Measurements from ENCODE around the gene PSTPIP1.
A peak's percentile ranks its signal among the peaks of the same experiment; 100 is the strongest.

Gene PSTPIP1

DNA sequence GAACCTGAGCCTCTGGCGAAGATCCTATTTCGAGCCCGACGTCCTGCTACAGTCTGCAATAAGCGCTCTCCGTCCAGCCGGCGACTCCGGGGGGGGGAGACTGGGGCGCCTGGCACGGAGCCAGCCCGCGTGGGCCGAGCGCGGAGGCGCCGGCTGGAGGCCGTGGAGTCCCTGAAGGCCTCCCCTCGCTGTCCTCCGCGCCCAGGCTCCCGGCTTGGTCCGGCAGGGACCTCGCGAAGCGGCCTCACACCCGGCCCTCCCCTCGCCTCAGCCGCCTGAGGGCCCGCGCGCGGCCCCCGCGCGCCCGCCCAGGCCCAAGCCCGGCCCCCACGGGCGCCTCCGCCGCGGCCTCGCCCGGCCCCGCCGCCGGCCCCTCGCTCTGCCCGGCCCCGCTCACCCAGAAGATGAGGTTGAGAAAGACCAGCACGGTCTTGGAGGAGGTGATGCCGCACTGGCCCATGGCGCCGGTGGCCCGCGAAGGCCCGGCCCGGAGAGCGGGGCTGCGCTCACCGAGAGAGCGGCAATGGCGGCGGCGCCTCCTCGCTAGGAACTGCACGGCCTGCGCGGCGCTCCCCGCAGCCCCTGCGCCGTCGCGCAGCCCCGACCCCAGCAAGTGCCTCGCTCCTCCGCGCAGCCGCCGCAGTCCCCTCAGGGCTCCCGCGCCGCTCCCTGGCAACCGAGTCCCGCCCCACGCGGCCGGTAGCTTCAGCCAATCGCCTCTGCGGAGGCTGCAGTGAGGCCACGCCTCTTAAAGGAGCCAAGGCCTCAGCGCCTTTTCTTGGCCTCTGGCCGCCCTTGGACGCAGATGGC is 75.8 kb downstream of the PSTPIP1 start, which contains the start of gene TSPAN3:
TSS of gene TSPAN3 (minus strand) at position 615 of the 810 bp plus-strand sequence. CDS start at position 460, 155 bp downstream.
- H3F3A ChIP-seq (ENCODE audit: low read depth) = no peaks in the 10 kb centered on the region
- TF ChIP-seq, protein P1, sequence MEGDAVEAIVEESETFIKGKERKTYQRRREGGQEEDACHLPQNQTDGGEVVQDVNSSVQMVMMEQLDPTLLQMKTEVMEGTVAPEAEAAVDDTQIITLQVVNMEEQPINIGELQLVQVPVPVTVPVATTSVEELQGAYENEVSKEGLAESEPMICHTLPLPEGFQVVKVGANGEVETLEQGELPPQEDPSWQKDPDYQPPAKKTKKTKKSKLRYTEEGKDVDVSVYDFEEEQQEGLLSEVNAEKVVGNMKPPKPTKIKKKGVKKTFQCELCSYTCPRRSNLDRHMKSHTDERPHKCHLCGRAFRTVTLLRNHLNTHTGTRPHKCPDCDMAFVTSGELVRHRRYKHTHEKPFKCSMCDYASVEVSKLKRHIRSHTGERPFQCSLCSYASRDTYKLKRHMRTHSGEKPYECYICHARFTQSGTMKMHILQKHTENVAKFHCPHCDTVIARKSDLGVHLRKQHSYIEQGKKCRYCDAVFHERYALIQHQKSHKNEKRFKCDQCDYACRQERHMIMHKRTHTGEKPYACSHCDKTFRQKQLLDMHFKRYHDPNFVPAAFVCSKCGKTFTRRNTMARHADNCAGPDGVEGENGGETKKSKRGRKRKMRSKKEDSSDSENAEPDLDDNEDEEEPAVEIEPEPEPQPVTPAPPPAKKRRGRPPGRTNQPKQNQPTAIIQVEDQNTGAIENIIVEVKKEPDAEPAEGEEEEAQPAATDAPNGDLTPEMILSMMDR (conservative IDR thresholded peaks at IDR 0.05; ENCODE audit: low read length) = no peak
- TF ChIP-seq EZH2phosphoT487 (IDR thresholded peaks at IDR 0.05; ENCODE audit: borderline replicate concordance) = no peak
- H3K27me3 ChIP-seq (ENCODE audit: insufficient read depth, low read length, poor library complexity, severe bottlenecking) = no peaks in the 10 kb centered on the region
- H3K9me3 ChIP-seq (ENCODE audit: insufficient read depth, low read depth, low read length) = no peaks in the 10 kb centered on the region
- H3K9me2 ChIP-seq (replicated peaks; ENCODE audit: low read depth, low read length) = no peaks in the 10 kb centered on the region
- peaks cover 49% of the 10 kb centered on the region for H3K79me2 ChIP-seq (ENCODE audit: insufficient read depth, low read length)
- peak within 1 kb of the TSS; percentile 82 for H3K9ac ChIP-seq (ENCODE audit: low read depth, low read length, poor library complexity, severe bottlenecking)
- H3K4me1 ChIP-seq (ENCODE audit: insufficient read depth, low read length, poor library complexity, severe bottlenecking) = peaks cover 36% of the 10 kb centered on the region
- peak within 1 kb of the TSS; percentile 85 for H3K4me2 ChIP-seq (ENCODE audit: low read depth, low read length, poor library complexity, severe bottlenecking)
- H4K20me1 ChIP-seq (ENCODE audit: insufficient read depth, low read length, poor library complexity, severe bottlenecking) = peaks cover 45% of the 10 kb centered on the region
- H3K36me3 ChIP-seq (ENCODE audit: insufficient read depth, low read length) = no peaks in the 10 kb centered on the region
- peak within 1 kb of the TSS; percentile 86 for H2AFZ ChIP-seq (ENCODE audit: low read length)
- peak within 1 kb of the TSS; percentile 80 for H3K4me3 ChIP-seq (ENCODE audit: low read length, poor library complexity, severe bottlenecking)

DNA sequence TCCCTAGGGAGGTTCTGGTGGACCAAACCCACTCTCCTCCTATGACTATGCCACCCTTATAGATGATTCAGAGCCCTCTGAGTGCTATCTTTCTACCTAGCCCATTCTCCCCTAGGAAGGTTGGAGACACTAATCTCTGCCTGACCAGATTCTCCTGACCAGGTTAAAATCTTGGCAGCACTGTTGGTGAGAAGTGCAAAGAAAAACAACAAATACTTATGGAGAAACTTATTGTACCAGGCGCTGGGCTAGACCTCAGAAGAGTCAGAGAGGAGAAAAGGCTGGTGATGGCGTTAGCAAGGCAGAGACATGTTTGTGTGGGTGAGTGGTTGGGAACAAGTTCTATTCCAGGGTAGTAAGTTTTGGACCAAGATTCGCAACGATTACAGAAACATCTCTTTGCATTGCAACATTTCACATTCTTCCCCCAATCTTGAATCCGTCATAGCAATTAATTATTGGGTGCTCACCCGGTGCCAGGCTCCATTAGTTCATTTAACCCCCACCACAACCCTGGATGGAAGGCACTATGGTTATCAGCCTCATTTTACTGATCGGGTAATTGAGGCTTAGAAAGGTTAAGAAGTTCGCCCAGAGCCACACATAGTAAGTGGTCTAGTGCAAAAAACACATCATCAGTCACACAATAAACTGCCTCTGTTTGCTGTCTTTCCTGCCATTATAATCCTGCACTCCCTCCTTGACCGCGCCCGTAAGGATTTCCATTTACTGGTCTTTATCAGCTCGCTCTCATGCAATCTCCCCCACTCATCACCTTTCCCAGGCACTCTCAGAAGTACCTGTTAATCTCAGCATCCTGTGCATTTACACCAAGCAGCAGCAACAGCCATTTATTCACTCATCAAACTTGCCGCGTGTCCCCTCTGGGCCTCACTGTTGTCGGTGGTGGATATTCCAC is 76.6 kb downstream of the PSTPIP1 start:
- no peaks in the 10 kb centered on the region for H3K9me3 ChIP-seq (ENCODE audit: insufficient read depth, low read depth, low read length)
- H3K27me3 ChIP-seq (ENCODE audit: insufficient read depth, low read length, poor library complexity, severe bottlenecking) = no peaks in the 10 kb centered on the region
- H3K36me3 ChIP-seq (ENCODE audit: insufficient read depth, low read length) = no peaks in the 10 kb centered on the region
- H3K9ac ChIP-seq (ENCODE audit: low read depth, low read length, poor library complexity, severe bottlenecking) = no peak overlapping the region
- no peak overlapping the region for H3K4me3 ChIP-seq (ENCODE audit: low read length, poor library complexity, severe bottlenecking)
- peak overlapping the region; percentile 86 for H2AFZ ChIP-seq (ENCODE audit: low read length)
- peak overlapping the region; percentile 55 for H3K4me2 ChIP-seq (ENCODE audit: low read depth, low read length, poor library complexity, severe bottlenecking)
- peaks cover 40% of the 10 kb centered on the region for H3K79me2 ChIP-seq (ENCODE audit: insufficient read depth, low read length)
- peaks cover 38% of the 10 kb centered on the region for H4K20me1 ChIP-seq (ENCODE audit: insufficient read depth, low read length, poor library complexity, severe bottlenecking)
- no peaks in the 10 kb centered on the region for H3K9me2 ChIP-seq (replicated peaks; ENCODE audit: low read depth, low read length)
- peaks cover 35% of the 10 kb centered on the region for H3K4me1 ChIP-seq (ENCODE audit: insufficient read depth, low read length, poor library complexity, severe bottlenecking)
- no peaks in the 10 kb centered on the region for H3F3A ChIP-seq (ENCODE audit: low read depth)
- TF ChIP-seq, protein P1 (conservative IDR thresholded peaks at IDR 0.05; ENCODE audit: low read length) = no peak
- TF ChIP-seq EZH2phosphoT487 (IDR thresholded peaks at IDR 0.05; ENCODE audit: borderline replicate concordance) = no peak

DNA sequence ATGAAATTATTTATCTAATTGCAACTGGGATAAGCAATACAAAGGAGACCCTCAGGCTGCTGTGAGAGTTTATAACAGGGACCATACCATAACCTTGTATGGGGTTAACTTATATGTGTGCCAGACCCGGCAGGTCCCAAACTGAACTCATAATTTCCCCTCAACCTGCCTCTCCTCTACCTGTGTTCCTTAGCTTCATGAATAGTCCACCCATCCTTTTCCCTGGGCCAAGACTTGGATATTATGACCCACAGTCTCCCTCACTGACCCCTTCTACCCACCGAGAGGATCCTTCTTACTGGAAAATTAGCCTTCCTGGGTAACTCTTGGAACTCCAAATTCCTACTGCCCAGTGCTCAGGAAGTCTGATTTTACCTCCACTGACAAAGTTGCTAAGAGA is 79.4 kb downstream of the PSTPIP1 start:
- no peaks in the 10 kb centered on the region for H3K36me3 ChIP-seq (ENCODE audit: insufficient read depth, low read length)
- H3K9me3 ChIP-seq (ENCODE audit: insufficient read depth, low read depth, low read length) = no peaks in the 10 kb centered on the region
- peaks cover 12% of the 10 kb centered on the region for H3K79me2 ChIP-seq (ENCODE audit: insufficient read depth, low read length)
- peaks cover 10% of the 10 kb centered on the region for H4K20me1 ChIP-seq (ENCODE audit: insufficient read depth, low read length, poor library complexity, severe bottlenecking)
- no peak overlapping the region for H2AFZ ChIP-seq (ENCODE audit: low read length)
- H3F3A ChIP-seq (ENCODE audit: low read depth) = no peaks in the 10 kb centered on the region
- H3K9me2 ChIP-seq (replicated peaks; ENCODE audit: low read depth, low read length) = no peaks in the 10 kb centered on the region
- peaks cover 11% of the 10 kb centered on the region for H3K4me1 ChIP-seq (ENCODE audit: insufficient read depth, low read length, poor library complexity, severe bottlenecking)
- no peak overlapping the region for H3K9ac ChIP-seq (ENCODE audit: low read depth, low read length, poor library complexity, severe bottlenecking)
- no peak overlapping the region for H3K4me3 ChIP-seq (ENCODE audit: low read length, poor library complexity, severe bottlenecking)
- TF ChIP-seq EZH2phosphoT487 (IDR thresholded peaks at IDR 0.05; ENCODE audit: borderline replicate concordance) = no peak
- TF ChIP-seq, protein P1 (conservative IDR thresholded peaks at IDR 0.05; ENCODE audit: low read length) = no peak
- H3K4me2 ChIP-seq (ENCODE audit: low read depth, low read length, poor library complexity, severe bottlenecking) = no peak overlapping the region
- H3K27me3 ChIP-seq (ENCODE audit: insufficient read depth, low read length, poor library complexity, severe bottlenecking) = no peaks in the 10 kb centered on the region
